AG04449 (cell line): Measurements from ENCODE around the gene MAP4.

Source experiments
- CTCF ChIA-PET: fragments of 350-600 bp; formaldehyde crosslinking; extraction: SDS; loops from one replicate; lab custom pipeline; 2021; ENCODE audit warnings: antibody characterized with exemption; lab: Yijun Ruan, JAX
- POLR2A ChIA-PET: fragments of 400-600, 350-600 bp; formaldehyde crosslinking; extraction: SDS; loops from one replicate; lab custom pipeline; 2020; ENCODE audit warnings: antibody characterized with exemption, inconsistent platforms; lab: Yijun Ruan, JAX
- DNase-seq: peaks from one replicate; pipeline ENCODE4 v3.0.0-alpha.2; 2010; ENCODE audit warnings: low read depth, low spot score
- H3K4me3 ChIP-seq: 2 replicates; pipeline ENCODE4 v1.5.1; 2011; ENCODE audit warnings: low read depth, mild to moderate bottlenecking, control low read depth, low read length
- TF ChIP-seq, protein P1 (sequence below): IDR thresholded peaks from one replicate; pipeline ENCODE4 v1.5.1; 2011; ENCODE audit warnings: mild to moderate bottlenecking, moderate library complexity, low read length, control low read depth, inconsistent platforms; ENCODE audit not compliant: insufficient read depth; ENCODE audit errors: missing control alignments

MAP4 gene

DNA sequence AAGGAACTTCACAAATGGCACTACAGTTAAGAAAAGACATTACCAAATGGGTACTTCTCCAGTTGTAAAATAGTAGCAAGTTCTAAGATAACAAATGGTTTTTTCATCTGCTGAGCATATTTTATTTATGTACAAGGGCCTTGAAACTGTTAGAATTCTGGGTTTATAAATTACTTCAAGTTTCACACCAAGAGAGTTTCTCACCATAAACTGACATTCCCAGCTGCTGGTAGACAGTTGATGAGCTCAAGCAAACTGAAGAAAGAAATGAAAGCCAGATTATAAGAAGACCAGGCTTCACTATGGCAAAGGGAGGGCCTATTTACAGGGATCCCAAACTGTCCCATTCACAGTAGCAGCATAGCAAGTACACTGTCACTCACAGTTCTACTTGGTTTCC lies 113.5 kb downstream of the MAP4 start:
- ChIA-PET POLR2A (no interaction called here), CTCF (no interaction called here)
- no peak for DNase-seq
- H3K4me3 ChIP-seq, result no peak overlapping the region
- TF ChIP-seq, protein P1, sequence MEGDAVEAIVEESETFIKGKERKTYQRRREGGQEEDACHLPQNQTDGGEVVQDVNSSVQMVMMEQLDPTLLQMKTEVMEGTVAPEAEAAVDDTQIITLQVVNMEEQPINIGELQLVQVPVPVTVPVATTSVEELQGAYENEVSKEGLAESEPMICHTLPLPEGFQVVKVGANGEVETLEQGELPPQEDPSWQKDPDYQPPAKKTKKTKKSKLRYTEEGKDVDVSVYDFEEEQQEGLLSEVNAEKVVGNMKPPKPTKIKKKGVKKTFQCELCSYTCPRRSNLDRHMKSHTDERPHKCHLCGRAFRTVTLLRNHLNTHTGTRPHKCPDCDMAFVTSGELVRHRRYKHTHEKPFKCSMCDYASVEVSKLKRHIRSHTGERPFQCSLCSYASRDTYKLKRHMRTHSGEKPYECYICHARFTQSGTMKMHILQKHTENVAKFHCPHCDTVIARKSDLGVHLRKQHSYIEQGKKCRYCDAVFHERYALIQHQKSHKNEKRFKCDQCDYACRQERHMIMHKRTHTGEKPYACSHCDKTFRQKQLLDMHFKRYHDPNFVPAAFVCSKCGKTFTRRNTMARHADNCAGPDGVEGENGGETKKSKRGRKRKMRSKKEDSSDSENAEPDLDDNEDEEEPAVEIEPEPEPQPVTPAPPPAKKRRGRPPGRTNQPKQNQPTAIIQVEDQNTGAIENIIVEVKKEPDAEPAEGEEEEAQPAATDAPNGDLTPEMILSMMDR, result no peak

DNA sequence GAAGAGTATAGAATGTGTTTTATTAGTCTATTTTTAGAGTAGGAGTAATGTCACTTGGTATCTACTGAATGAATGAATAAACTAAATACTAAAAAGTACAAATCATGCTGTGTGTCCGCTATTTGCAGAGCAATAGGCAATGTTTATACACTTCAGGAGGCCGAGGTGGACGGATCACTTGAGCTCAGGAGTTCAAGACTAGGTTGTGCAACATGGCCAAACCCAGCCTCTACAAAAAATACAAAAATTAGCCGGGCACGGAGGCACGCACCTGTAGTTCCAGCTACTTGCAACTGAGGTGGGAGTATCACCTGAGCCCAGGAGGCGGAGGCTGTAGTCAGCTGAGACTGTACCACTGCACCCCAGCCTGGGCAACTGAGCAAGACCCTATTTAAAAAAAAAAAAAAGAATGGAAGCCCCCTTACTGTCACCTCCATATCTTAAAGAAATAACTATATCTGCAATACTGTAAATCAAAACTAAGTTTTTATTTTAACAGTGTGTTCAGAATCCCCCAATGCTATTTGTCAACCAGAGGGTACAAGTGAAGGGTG lies 114.9 kb downstream of the MAP4 start:
- no peak for DNase-seq
- H3K4me3 ChIP-seq, result no peak overlapping the region
- TF ChIP-seq, protein P1, result no peak
- ChIA-PET POLR2A (no interaction called here), CTCF (interaction anchor here (1.2 to 1.9 kb wide), 3 partner anchors 10 to 35 kb away, joined by 3 to 7 read pairs (median 3); no protein-coding TSS in a partner anchor)

DNA sequence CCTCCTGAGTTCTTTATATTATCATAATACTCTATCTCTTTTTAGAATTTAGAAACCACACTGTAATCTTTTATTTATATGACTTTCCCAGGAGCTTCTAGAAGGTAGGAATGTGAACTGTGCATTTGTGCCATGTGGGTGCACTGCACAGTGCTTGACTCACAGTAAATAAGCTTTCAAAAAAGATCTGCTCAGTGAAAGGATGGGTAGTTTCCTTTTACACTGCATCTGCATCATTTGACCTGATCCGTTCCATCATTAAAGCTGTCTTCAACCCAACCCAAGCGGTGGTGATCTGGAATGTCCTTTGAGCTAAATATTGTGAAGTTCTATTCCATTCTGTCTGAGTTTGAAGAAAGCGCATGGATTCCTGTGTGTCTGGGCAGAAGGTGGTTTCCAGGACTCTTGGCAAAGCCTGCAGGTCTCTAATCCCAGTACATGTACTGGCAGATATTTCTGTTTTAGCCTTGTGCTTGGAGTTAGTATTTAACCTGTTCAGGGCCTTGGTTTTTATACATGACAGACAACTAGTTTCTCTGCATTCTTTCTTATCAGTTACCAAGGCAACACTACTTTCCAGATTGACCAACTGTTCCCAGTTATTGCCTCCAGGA lies 116.6 kb downstream of the MAP4 start:
- TF ChIP-seq, protein P1, result no peak
- ChIA-PET CTCF (interaction anchor here (0.9 to 1.7 kb wide), 5 partner anchors 33 to 294 kb away, joined by 3 to 4 read pairs (median 3); no protein-coding TSS in a partner anchor), POLR2A (no interaction called here)
- H3K4me3 ChIP-seq, result no peak overlapping the region
- DNase-seq, result no peak

DNA sequence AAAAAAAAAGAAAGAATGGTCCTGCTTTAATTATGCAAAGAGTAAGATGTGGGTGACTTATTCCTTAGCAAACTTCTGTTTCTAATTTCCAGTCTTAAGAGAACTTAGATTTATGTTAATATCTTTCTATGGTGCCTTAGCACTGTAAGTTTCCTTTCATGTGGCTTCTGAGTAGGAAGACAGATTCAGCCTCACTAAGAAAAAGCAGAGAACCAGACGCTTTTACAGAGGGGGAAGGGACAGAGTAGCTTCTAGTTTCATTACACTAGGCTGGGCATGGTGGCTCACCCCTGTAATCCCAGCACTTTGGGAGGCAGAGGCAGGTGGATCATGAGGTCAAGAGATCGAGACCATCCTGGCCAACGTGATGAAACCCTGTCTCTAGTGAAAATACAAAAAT lies 118.3 kb downstream of the MAP4 start:
- H3K4me3 ChIP-seq, result no peak overlapping the region
- ChIA-PET POLR2A (no interaction called here), CTCF (no interaction called here)
- TF ChIP-seq, protein P1, result no peak
- no peak for DNase-seq

DNA sequence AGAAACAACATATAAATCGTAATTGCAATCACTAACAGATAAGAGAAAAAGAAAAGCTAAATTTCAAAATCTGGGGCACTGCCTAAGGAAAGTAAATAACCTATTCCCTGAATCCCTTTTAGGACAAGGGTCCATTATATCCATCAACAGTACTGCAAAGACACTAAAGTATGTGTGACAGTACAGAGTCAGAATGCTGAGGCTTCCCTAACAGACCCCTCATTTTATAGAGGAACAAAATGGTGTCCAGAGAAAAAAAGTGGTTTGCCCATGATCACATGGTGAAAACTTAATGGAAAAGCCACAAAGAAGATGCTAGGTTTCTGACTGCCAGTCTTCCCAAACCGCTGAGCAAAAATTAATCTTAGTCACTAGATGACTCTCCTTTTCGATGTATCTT lies 119.5 kb downstream of the MAP4 start:
- ChIA-PET CTCF (no interaction called here), POLR2A (no interaction called here)
- H3K4me3 ChIP-seq, result no peak overlapping the region
- TF ChIP-seq, protein P1, result no peak
- no peak for DNase-seq

DNA sequence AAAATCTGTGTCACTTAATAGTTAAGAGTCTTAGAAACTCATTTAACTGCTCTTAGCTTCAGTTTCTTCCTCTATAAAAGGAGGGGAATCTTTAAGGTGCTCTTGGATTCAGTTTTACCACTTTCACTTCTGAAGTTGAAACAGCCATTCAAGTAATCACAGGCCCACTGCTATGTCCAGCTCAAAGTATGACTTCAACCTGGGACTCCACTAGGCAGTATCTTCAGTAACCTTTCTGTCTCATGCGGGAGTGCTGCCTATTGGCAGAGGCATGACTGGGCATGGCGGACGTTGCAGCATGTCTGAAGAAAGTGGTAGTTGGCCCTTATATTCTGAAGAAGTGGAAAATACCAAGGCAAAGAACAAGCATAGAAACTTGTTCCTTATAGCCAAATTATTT lies 121.0 kb downstream of the MAP4 start:
- POLR2A ChIA-PET, result no interaction called here
- H3K4me3 ChIP-seq, result no peak overlapping the region
- CTCF ChIA-PET, result interaction anchor here (1.3 kb wide), 1 partner anchor 94 kb away, joined by 3 read pairs; no protein-coding TSS in a partner anchor
- TF ChIP-seq, protein P1, result no peak
- no peak for DNase-seq
